ENCODE data around the gene MAP2K7. TPM values are rescaled to one million over a fixed set of nuclear protein-coding genes. Genes with fewer than 3 reads are reported as not detected.
A peak's percentile ranks its signal among the peaks of the same experiment; 100 is the strongest.

MAP2K7 gene
- total and polyA plus RNA-seq, 2 of the 4 experiments (the other 2 are of a cell fraction) = 4.1 to 15.6 TPM

DNA sequence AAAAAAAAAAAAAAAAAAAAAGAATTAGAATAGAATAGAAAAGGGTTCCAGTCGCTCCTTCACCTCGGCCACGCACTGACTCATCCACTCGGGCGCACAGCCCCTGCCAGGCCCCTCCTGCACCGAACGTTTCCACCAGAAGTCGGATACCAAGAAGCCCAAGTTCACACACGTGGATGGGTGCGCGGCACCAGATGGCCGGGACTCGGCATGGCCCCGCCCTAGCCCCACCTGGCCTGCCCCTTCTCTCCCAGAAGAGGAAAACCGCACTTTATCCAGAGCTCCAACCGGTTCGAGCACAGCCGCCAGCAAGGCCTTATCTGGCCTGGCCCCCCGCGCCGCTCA is 35.4 kb upstream of the MAP2K7 start:
- no peak overlapping the region for H3K56ac ChIP-seq (ENCODE audit: extremely low read depth, insufficient read depth, low read length)
- DNase-seq (no peak), ATAC-seq (ENCODE audit: low read depth) (no peak)
- no TSS peak for BruUV-seq (replicated peaks)
- no peak overlapping the region for H2AK5ac ChIP-seq (ENCODE audit: low read depth, low read length)
- no peak overlapping the region for H2BK15ac ChIP-seq (ENCODE audit: low read depth, low read length)
- dilution Hi-C loops (cut with HindIII; ENCODE audit: low sequenced_read_pairs, unreplicated experiment) = no loop called here
- no peaks in the 10 kb centered on the region for H3K9me1 ChIP-seq (ENCODE audit: insufficient read depth, low read length)
- H3K79me1 ChIP-seq (ENCODE audit: low read depth in 1 of 2, low read length in 2 of 2) = no peaks in the 10 kb centered on the region
- no peak overlapping the region for H2BK5ac ChIP-seq (ENCODE audit: low read depth, low read length, poor library complexity, severe bottlenecking)
- H3K4me2 ChIP-seq (ENCODE audit: low read depth, low read length) = peak overlapping the region; percentile 91
- no peak overlapping the region for H3K27ac ChIP-seq (ENCODE audit: insufficient read depth, low read length)
- peaks cover 12% of the 10 kb centered on the region for H3K4me1 ChIP-seq (ENCODE audit: control insufficient read depth, insufficient read depth, low read length)
- no peak overlapping the region for H3K14ac ChIP-seq (replicated peaks; ENCODE audit: low read depth, low read length)
- no peak overlapping the region for H4K8ac ChIP-seq (ENCODE audit: low read depth in 2 of 2, low read length in 2 of 2)
- no peak overlapping the region for H2BK120ac ChIP-seq (ENCODE audit: low read depth, low read length)
- intact Hi-C loops (cut with micrococcal nuclease) = no loop called here
- H3K4ac ChIP-seq (ENCODE audit: low read depth, low read length) = no peak overlapping the region
- H3K18ac ChIP-seq (ENCODE audit: low read depth, low read length) = no peak overlapping the region
- H3K27me3 ChIP-seq (ENCODE audit: control insufficient read depth, insufficient read depth, low read length) = peaks cover 13% of the 10 kb centered on the region
- no CpG with 5 or more reads among the region's 21 CpGs for WGBS, 2 experiments (ENCODE audit: extremely low coverage in 2 of 2, insufficient read length in 1 of 2)
- H3K36me3 ChIP-seq (ENCODE audit: control insufficient read depth, insufficient read depth, low read length) = no peaks in the 10 kb centered on the region
- H3K9me3 ChIP-seq (ENCODE audit: control insufficient read depth, insufficient read depth, low read length) = no peaks in the 10 kb centered on the region
- TF ChIP-seq MXI1 (IDR thresholded peaks at IDR 0.05; ENCODE audit: borderline replicate concordance, low read depth, low read length) (no peak), CEBPB (IDR thresholded peaks at IDR 0.05; ENCODE audit: low read depth, low read length) (no peak)
- TF ChIP-seq, protein P1, sequence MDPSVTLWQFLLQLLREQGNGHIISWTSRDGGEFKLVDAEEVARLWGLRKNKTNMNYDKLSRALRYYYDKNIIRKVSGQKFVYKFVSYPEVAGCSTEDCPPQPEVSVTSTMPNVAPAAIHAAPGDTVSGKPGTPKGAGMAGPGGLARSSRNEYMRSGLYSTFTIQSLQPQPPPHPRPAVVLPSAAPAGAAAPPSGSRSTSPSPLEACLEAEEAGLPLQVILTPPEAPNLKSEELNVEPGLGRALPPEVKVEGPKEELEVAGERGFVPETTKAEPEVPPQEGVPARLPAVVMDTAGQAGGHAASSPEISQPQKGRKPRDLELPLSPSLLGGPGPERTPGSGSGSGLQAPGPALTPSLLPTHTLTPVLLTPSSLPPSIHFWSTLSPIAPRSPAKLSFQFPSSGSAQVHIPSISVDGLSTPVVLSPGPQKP (IDR thresholded peaks at IDR 0.05; ENCODE audit: borderline replicate concordance, low read depth, low read length) = no peak
- peak overlapping the region; percentile 43; the same call in 1 of the 2 replicates for H3K4me3 ChIP-seq (ENCODE audit: insufficient read depth, low read depth, low read length)
- H4K91ac ChIP-seq (ENCODE audit: insufficient read depth, low read depth, low read length) = no peak overlapping the region
- H2BK20ac ChIP-seq (ENCODE audit: low read depth, low read length) = no peak overlapping the region
- ChIA-PET POLR2A (ENCODE audit: unreplicated experiment) (no interaction called here), CTCF (interaction anchor here (0.6 to 1.9 kb wide), 5 partner anchors 15 to 61 kb away, joined by 4 to 6 read pairs (median 4); partner anchors contain the start of gene MAP2K7)
- peak overlapping the region; percentile 88 for H2AFZ ChIP-seq (replicated peaks; ENCODE audit: low read length, poor library complexity)
- H3K9ac ChIP-seq (ENCODE audit: low read depth, low read length) = no peak overlapping the region
- H3K23ac ChIP-seq (ENCODE audit: low read depth, low read length) = no peak overlapping the region
- H2AK9ac ChIP-seq (replicated peaks; ENCODE audit: low read depth, low read length, poor library complexity) = no peak overlapping the region
- in situ Hi-C loops (cut with MboI; ENCODE audit: low sequenced_read_pairs) = no loop called here
- no peak overlapping the region for H4K5ac ChIP-seq (ENCODE audit: low read depth, low read length)
- H4K20me1 ChIP-seq (ENCODE audit: insufficient read depth, low read length) = peaks cover 10% of the 10 kb centered on the region
